Natural killer cell treated with Interleukin-12 subunit alpha and Interleukin-12 subunit beta and Interleukin-15 and Interleukin-18, amount 100 ng/mL, for 72 hours (primary cell): ENCODE results near the gene RNF43. TPM values are rescaled to one million over a fixed set of nuclear protein-coding genes. Genes with fewer than 3 reads are reported as not detected.
"Not testable (repeated sequence)": the region's sequence is repeated elsewhere in the genome, so short reads cannot be mapped to it uniquely, and the experiment has no call there.

Experiments used
- ATAC-seq, 2 donors: fragments of 150-1000 bp; cut with Tn5 transposase in 1 of 2; sonication (Bioruptor Pico), chemical (Tn5 transposase) in 1 of 2; 2 replicates each; pipeline ENCODE4 v1.10.0; 2021
- DNase-seq: peaks from one replicate; pipeline ENCODE4 v3.0.0; 2022; ENCODE audit warnings: low spot score
- H3K27ac Mint-ChIP-seq, 2 donors: 1 replicate in 1 of 2; 2 replicates in 1 of 2; pipeline ENCODE4 v1.8.0; 2022; ENCODE audit warnings: mixed read lengths in 2 of 2, mild to moderate bottlenecking in 1 of 2, moderate library complexity in 1 of 2
- H3K27me3 Mint-ChIP-seq, 2 donors: 1 replicate in 1 of 2; 2 replicates in 1 of 2; pipeline ENCODE4 v1.8.0; 2022; ENCODE audit warnings: mixed read lengths in 2 of 2
- H3K36me3 Mint-ChIP-seq: one replicate; pipeline ENCODE4 v1.8.0; 2022; ENCODE audit warnings: mixed read lengths
- H3K4me1 Mint-ChIP-seq, 2 donors: 1 replicate in 1 of 2; 2 replicates in 1 of 2; pipeline ENCODE4 v1.8.0; 2022; ENCODE audit warnings: low read depth in 2 of 2, mixed read lengths in 2 of 2, mild to moderate bottlenecking in 1 of 2
- H3K4me3 Mint-ChIP-seq: one replicate; pipeline ENCODE4 v1.8.0; 2022; ENCODE audit warnings: mixed read lengths
- H3K9me3 Mint-ChIP-seq: 2 replicates; pipeline ENCODE4 v1.8.0; 2022; ENCODE audit warnings: mixed read lengths
- total RNA-seq, 2 donors: library from RNA; stranded (reverse); gene quantifications; one replicate each; pipeline ENCODE4 v1.2.3, GENCODE V29; 2022

RNF43 gene
- total RNA-seq, 2 donors from 2014 or later, result 1.3 TPM; not detected in 1

- Mint-ChIP-seq H3K27me3 (no peaks in the 10 kb centered on the region), H3K36me3 (no peaks in the 10 kb centered on the region), H3K9me3 (no peaks in the 10 kb centered on the region), H3K4me1 (no peaks in the 10 kb centered on the region), H3K4me3 (no peak overlapping the region), H3K27ac (no peak overlapping the region)
- ATAC-seq (no peak), DNase-seq (no peak)
Observed at GRCh38 chr17:58398574-58399266, 18.6 kb downstream of the RNF43 start.

- H3K4me3 Mint-ChIP-seq, DNase-seq, H3K4me1 Mint-ChIP-seq, H3K27me3 Mint-ChIP-seq, H3K27ac Mint-ChIP-seq, ATAC-seq, H3K36me3 Mint-ChIP-seq, H3K9me3 Mint-ChIP-seq: not testable (repeated sequence)
Observed at GRCh38 chr17:58397421-58397820, 19.9 kb downstream of the RNF43 start.

DNA sequence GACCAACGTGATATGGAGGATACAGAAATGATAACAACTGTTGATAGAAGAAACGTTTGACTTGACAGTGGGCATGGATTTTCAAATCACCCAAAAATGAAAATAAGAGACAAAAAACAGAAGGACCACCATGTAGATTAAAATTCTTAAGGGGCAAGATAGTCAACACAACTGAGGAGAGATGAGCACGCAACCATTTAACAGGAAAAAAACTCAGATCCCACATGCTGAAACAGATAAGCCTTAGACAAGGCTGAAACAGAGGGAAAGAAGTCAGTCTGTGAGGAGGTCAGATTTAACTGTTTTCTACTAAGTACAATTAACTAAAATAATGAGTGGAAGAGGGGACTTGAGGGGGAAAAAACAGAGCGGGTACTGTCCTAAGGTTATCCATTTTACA lies 21.2 kb downstream of the RNF43 start:
- Mint-ChIP-seq H3K4me1 (no peaks in the 10 kb centered on the region), H3K27ac (no peak overlapping the region), H3K36me3 (no peaks in the 10 kb centered on the region), H3K27me3 (no peaks in the 10 kb centered on the region), H3K4me3 (no peak overlapping the region), H3K9me3 (no peaks in the 10 kb centered on the region)
- ATAC-seq (no peak), DNase-seq (no peak)

- Mint-ChIP-seq H3K9me3 (no peaks in the 10 kb centered on the region), H3K36me3 (no peaks in the 10 kb centered on the region), H3K27ac (no peak overlapping the region), H3K4me1 (no peaks in the 10 kb centered on the region), H3K4me3 (no peak overlapping the region), H3K27me3 (no peaks in the 10 kb centered on the region)
- no peak for ATAC-seq
- DNase-seq, result no peak
Observed at GRCh38 chr17:58394534-58395223, 22.7 kb downstream of the RNF43 start.

DNA sequence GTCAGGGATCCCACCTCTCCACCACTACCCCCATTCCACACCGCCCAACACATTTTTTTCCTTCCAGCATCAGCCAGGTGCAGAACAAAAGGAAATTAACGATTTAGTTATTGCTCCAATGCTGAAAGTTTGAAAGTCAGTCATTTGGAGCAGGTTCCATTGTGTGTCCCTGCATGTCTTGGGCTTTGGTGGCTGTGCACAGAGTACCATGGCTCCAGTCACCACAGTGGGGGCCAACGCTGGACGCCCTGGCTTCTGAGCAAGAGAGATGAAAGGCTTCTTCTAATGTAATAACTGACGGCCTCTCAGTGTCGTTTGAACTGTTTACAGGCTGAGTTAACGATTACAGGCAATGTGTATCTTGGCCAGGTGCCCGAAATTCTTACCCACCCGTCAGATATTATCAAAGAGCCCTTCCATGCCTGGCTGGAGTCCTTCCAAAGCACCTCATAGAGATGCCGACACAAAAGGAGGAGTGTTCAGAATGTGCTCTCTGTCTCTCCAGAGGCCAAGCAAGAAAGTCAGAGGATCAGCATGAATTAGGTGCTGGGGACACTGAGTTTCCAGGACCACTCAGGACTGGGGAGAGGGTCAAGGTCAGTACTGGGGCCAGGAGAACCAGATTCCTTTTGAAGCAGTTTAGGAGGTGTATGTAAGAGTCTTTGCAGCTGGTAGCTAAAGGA lies 25.9 kb downstream of the RNF43 start:
- ATAC-seq, result no peak
- Mint-ChIP-seq H3K27me3 (no peaks in the 10 kb centered on the region), H3K9me3 (no peaks in the 10 kb centered on the region), H3K36me3 (no peaks in the 10 kb centered on the region), H3K27ac (no peak overlapping the region), H3K4me3 (no peak overlapping the region), H3K4me1 (peaks cover 4% of the 10 kb centered on the region in 2 donors)
- no peak for DNase-seq

- no peak overlapping the region for H3K4me3 Mint-ChIP-seq
- H3K36me3 Mint-ChIP-seq, result no peaks in the 10 kb centered on the region
- no peak for ATAC-seq
- H3K27ac Mint-ChIP-seq, result no peak overlapping the region
- H3K4me1 Mint-ChIP-seq, result peaks cover 4% of the 10 kb centered on the region in 2 donors
- H3K9me3 Mint-ChIP-seq, result no peaks in the 10 kb centered on the region
- H3K27me3 Mint-ChIP-seq, result no peaks in the 10 kb centered on the region
- no peak for DNase-seq
Observed at GRCh38 chr17:58390884-58391283, 26.4 kb downstream of the RNF43 start.

GRCh38 chr17:58388302-58389190 lies 28.8 kb downstream of the RNF43 start:
- Mint-ChIP-seq H3K4me1 (peaks cover 14 to 18% of the 10 kb centered on the region in 2 donors), H3K36me3 (no peaks in the 10 kb centered on the region), H3K27ac (no peak overlapping the region), H3K9me3 (no peaks in the 10 kb centered on the region), H3K4me3 (no peak overlapping the region), H3K27me3 (no peaks in the 10 kb centered on the region)
- ATAC-seq (no peak), DNase-seq (no peak)

DNA sequence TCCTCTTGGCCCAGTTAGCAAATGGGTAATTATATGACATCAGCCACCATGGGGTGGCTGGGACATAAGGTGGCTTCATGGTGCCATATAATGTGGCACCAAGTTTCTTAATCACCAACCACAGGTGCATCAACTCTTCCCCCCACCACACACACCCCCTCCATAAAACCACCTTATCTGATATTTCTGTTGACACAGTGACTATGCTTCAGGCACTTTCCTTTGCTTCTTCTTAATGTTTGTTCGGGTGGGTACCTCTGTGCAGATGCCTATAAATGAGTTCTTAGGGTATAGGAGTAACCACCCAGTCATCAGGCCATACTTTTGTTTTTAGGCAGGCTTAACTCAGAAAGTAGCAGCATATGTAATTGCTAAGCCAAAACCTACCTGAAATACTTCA lies 29.5 kb downstream of the RNF43 start:
- H3K36me3 Mint-ChIP-seq, result no peaks in the 10 kb centered on the region
- peaks cover 14 to 19% of the 10 kb centered on the region in 2 donors for H3K4me1 Mint-ChIP-seq
- no peak overlapping the region for H3K4me3 Mint-ChIP-seq
- no peak for DNase-seq
- no peaks in the 10 kb centered on the region for H3K9me3 Mint-ChIP-seq
- no peaks in the 10 kb centered on the region for H3K27me3 Mint-ChIP-seq
- ATAC-seq, result peak in 1 of 2 donors; percentile 36
- no peak overlapping the region for H3K27ac Mint-ChIP-seq

GRCh38 chr17:58386708-58387107 lies 30.6 kb downstream of the RNF43 start:
- Mint-ChIP-seq H3K4me3 (no peak overlapping the region), H3K27me3 (no peaks in the 10 kb centered on the region), H3K9me3 (no peaks in the 10 kb centered on the region), H3K27ac (no peak overlapping the region), H3K36me3 (no peaks in the 10 kb centered on the region), H3K4me1 (peaks cover 25 to 30% of the 10 kb centered on the region in 2 donors)
- DNase-seq (no peak), ATAC-seq (no peak)

DNA sequence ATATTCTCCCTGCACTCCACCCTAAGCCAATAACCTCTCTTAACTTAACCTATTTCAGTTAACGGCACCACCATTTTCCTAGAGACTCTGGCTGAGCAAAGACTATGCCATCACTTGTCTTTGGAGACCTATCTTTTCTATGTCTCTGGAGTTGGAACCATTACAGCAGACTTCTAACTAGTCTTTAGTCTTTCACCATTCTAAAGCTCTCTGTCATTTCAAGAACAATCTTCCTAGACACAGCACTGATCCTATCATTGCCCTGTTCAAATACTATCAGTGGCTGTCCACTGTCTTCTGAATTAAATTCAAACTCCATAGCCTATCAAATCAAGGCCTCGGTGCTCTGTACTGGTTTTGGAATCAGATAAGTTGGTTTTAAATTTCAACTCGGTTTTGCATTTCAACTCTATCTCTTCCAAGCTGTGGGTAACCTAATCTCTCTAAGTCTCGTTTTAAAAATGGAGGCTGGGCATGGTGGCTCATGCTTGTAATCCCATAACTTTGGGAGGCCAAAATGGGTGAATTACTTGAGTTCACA lies 31.9 kb downstream of the RNF43 start:
- Mint-ChIP-seq H3K4me3 (no peak overlapping the region), H3K9me3 (no peaks in the 10 kb centered on the region), H3K36me3 (no peaks in the 10 kb centered on the region), H3K4me1 (peaks cover 35 to 42% of the 10 kb centered on the region in 2 donors), H3K27ac (no peak overlapping the region), H3K27me3 (no peaks in the 10 kb centered on the region)
- ATAC-seq, result no peak
- DNase-seq, result no peak

- Mint-ChIP-seq H3K9me3 (no peaks in the 10 kb centered on the region), H3K4me1 (peaks cover 41 to 47% of the 10 kb centered on the region in 2 donors), H3K27me3 (no peaks in the 10 kb centered on the region), H3K36me3 (no peaks in the 10 kb centered on the region), H3K27ac (peak overlapping the region in 1 of 2 donors; percentile 7), H3K4me3 (no peak overlapping the region)
- no peak for ATAC-seq
- no peak for DNase-seq
Observed at GRCh38 chr17:58384897-58385296, 32.4 kb downstream of the RNF43 start.

GRCh38 chr17:58383892-58384462 lies 33.4 kb downstream of the RNF43 start:
- H3K4me1 Mint-ChIP-seq, result peaks cover 50 to 53% of the 10 kb centered on the region in 2 donors
- H3K27ac Mint-ChIP-seq, result peak overlapping the region; percentile 7 to 38
- H3K27me3 Mint-ChIP-seq, result no peaks in the 10 kb centered on the region
- ATAC-seq (no peak), DNase-seq (no peak)
- H3K36me3 Mint-ChIP-seq, result no peaks in the 10 kb centered on the region
- H3K9me3 Mint-ChIP-seq, result no peaks in the 10 kb centered on the region
- no peak overlapping the region for H3K4me3 Mint-ChIP-seq

GRCh38 chr17:58382872-58383242 lies 34.5 kb downstream of the RNF43 start:
- Mint-ChIP-seq H3K27me3 (no peaks in the 10 kb centered on the region), H3K36me3 (no peaks in the 10 kb centered on the region), H3K27ac (peak overlapping the region; percentile 73 to 90), H3K4me1 (peaks cover 51 to 52% of the 10 kb centered on the region in 2 donors), H3K4me3 (peak overlapping the region; percentile 51), H3K9me3 (no peaks in the 10 kb centered on the region)
- ATAC-seq (no peak), DNase-seq (no peak)
